Common myeloid progenitor, CD34-positive (primary cell): Measurements from ENCODE around the gene TNNI2. TPM values are rescaled to one million over a fixed set of nuclear protein-coding genes. Genes with fewer than 3 reads are reported as not detected.

Experiments
- CTCF ChIA-PET: fragments of 350-600 bp; sonication (Branson Sonifier 250); formaldehyde crosslinking; loops from one replicate; lab custom pipeline; 2021; ENCODE audit warnings: antibody characterized with exemption; lab: Charles Lee
- POLR2A ChIA-PET: fragments of 350-600 bp; sonication (Branson Sonifier 250); formaldehyde crosslinking; loops from one replicate; lab custom pipeline; 2021; ENCODE audit warnings: antibody characterized with exemption; lab: Charles Lee
- DNase-seq, 3 donors: peaks; one replicate each; pipeline versions ENCODE4 v3.0.0 to v3.0.0-alpha.2; 2013
- H3K27ac ChIP-seq, 2 experiments: 1 replicate in 1 of 2; 2 replicates in 1 of 2; pipeline ENCODE4 v1.7.0; 2013; ENCODE audit warnings: inconsistent platforms in 2 of 2, low read length in 2 of 2, mild to moderate bottlenecking in 2 of 2, low read depth in 1 of 2, moderate library complexity in 1 of 2; ENCODE audit not compliant: severe bottlenecking in 2 of 2, insufficient read depth in 1 of 2, poor library complexity in 1 of 2
- H3K27me3 ChIP-seq, 5 experiments: replicated peaks in 2 of 5; 1 replicate in 3 of 5; 2 replicates in 2 of 5; pipeline versions ENCODE4 v1.6.1 to v1.7.0; 2013; ENCODE audit warnings: low read length in 4 of 5, mild to moderate bottlenecking in 2 of 5, moderate library complexity in 2 of 5, inconsistent platforms in 1 of 5; ENCODE audit not compliant: insufficient read depth in 5 of 5, control insufficient read depth in 4 of 5
- H3K36me3 ChIP-seq, 4 experiments: 1 replicate in 2 of 4; 2 replicates in 2 of 4; pipeline versions ENCODE4 v1.6.1 to v1.7.0; 2013; ENCODE audit warnings: low read length in 3 of 4, control low read depth in 1 of 4, mild to moderate bottlenecking in 1 of 4; ENCODE audit not compliant: control insufficient read depth in 4 of 4, insufficient read depth in 4 of 4
- H3K4me1 ChIP-seq, 4 experiments: 1 replicate in 3 of 4; 2 replicates in 1 of 4; pipeline versions ENCODE4 v1.6.1 to v1.7.1; 2013; ENCODE audit warnings: low read length in 3 of 4, mild to moderate bottlenecking in 3 of 4, control low read depth in 1 of 4, inconsistent platforms in 1 of 4, moderate library complexity in 1 of 4; ENCODE audit not compliant: control insufficient read depth in 4 of 4, insufficient read depth in 4 of 4; ENCODE audit errors: control extremely low read depth in 1 of 4
- H3K4me3 ChIP-seq, 7 experiments: 1 replicate in 4 of 7; 2 replicates in 3 of 7; pipeline versions ENCODE4 v1.5.1 to v1.7.0; 2013; ENCODE audit warnings: mild to moderate bottlenecking in 7 of 7, low read length in 6 of 7, moderate library complexity in 6 of 7, inconsistent platforms in 2 of 7, low read depth in 2 of 7, control low read depth in 1 of 7; ENCODE audit not compliant: insufficient read depth in 4 of 7, control insufficient read depth in 1 of 7; ENCODE audit errors: extremely low read depth in 1 of 7
- H3K9me3 ChIP-seq, 5 experiments: 1 replicate in 4 of 5; 2 replicates in 1 of 5; pipeline versions ENCODE4 v1.6.1 to v1.7.1; 2013; ENCODE audit warnings: low read length in 4 of 5, mild to moderate bottlenecking in 2 of 5, inconsistent platforms in 1 of 5, low read depth in 1 of 5, moderate library complexity in 1 of 5; ENCODE audit not compliant: control insufficient read depth in 4 of 5, insufficient read depth in 2 of 5; ENCODE audit errors: control extremely low read depth in 1 of 5
- whole genome bisulfite sequencing: methylation state at CpG from one replicate; pipeline ENCODE4 v1.1.5; 2013; ENCODE audit not compliant: insufficient coverage; 5-methylcytosine and 5-hydroxymethylcytosine counted together
- polyA plus RNA-seq: library from polyadenylated mRNA; unstranded; fragments of 120-200 nt; gene quantifications from one replicate; pipeline ENCODE4 v1.2.1, GENCODE V29; 2013

Gene TNNI2
- polyA plus RNA-seq: 0.71 TPM

GRCh38 chr11:1838426-1839144 lies at the start of gene TNNI2:
Gene TNNI2, plus strand, starts transcription at chr11:1838981. Its CDS starts 716 bp downstream, at chr11:1839697.
- 95% methylated on average over 24 of the region's 32 CpGs for WGBS
- ChIA-PET POLR2A (no interaction called here), CTCF (interaction anchor here (0.9 to 2.5 kb wide), 11 partner anchors 10 to 312 kb away, joined by 3 to 11 read pairs (median 5); no protein-coding TSS in a partner anchor)
- Histone ChIP-seq H3K4me1 (peaks cover 0 to 65% (median 41%) of the 10 kb centered on the region in 4 experiments), H3K4me3 (peak within 1 kb of the TSS in 1 of 7 experiments; percentile 28), H3K9me3 (no peaks in the 10 kb centered on the region), H3K27ac (no peak within 1 kb of the TSS), H3K36me3 (no peaks in the 10 kb centered on the region), H3K27me3 (no peaks in the 10 kb centered on the region)
- DNase-seq: no peak

GRCh38 chr11:1791912-1792311 lies 46.9 kb upstream of the TNNI2 start:
- ChIA-PET CTCF (interaction anchor here (0.8 to 3.1 kb wide), 4 partner anchors 10 to 98 kb away, joined by 3 to 8 read pairs (median 3); no protein-coding TSS in a partner anchor), POLR2A (no interaction called here)
- H3K27me3 ChIP-seq: no peaks in the 10 kb centered on the region
- H3K9me3 ChIP-seq: peaks cover 0 to 7% (median 0%) of the 10 kb centered on the region in 5 experiments
- no peak overlapping the region for H3K4me3 ChIP-seq
- 100% methylated on average over 3 of the region's 6 CpGs for WGBS
- H3K36me3 ChIP-seq: no peaks in the 10 kb centered on the region
- DNase-seq: no peak
- H3K4me1 ChIP-seq: peaks cover 0 to 5% (median 0%) of the 10 kb centered on the region in 4 experiments
- H3K27ac ChIP-seq: no peak overlapping the region

- H3K4me3 ChIP-seq: no peak overlapping the region
- 62% methylated on average over 12 of the region's 12 CpGs for WGBS
- CTCF ChIA-PET: interaction anchor here (0.6 to 1.2 kb wide), 3 partner anchors 9 to 507 kb away, joined by 3 read pairs; no protein-coding TSS in a partner anchor
These were observed 46.3 kb upstream of the TNNI2 start for GRCh38 chr11:1792461-1792860.

GRCh38 chr11:1793081-1793480 lies 45.7 kb upstream of the TNNI2 start:
- Histone ChIP-seq H3K4me3 (no peak overlapping the region), H3K36me3 (no peaks in the 10 kb centered on the region), H3K27ac (no peak overlapping the region), H3K9me3 (peaks cover 0 to 7% (median 0%) of the 10 kb centered on the region in 5 experiments), H3K4me1 (peaks cover 0 to 5% (median 0%) of the 10 kb centered on the region in 4 experiments), H3K27me3 (no peaks in the 10 kb centered on the region)
- no peak for DNase-seq
- WGBS: 100% methylated on average over 1 of the region's 3 CpGs
- POLR2A ChIA-PET: no interaction called here
- CTCF ChIA-PET: interaction anchor here (0.6 to 1.0 kb wide), 2 partner anchors 12 to 506 kb away, joined by 3 to 6 read pairs; no protein-coding TSS in a partner anchor

More at GRCh38 chr11:1792461-1792860, 46.3 kb upstream of the TNNI2 start:
- no peaks in the 10 kb centered on the region for H3K36me3 ChIP-seq
- H3K4me1 ChIP-seq: peaks cover 0 to 5% (median 0%) of the 10 kb centered on the region in 4 experiments
- no peaks in the 10 kb centered on the region for H3K27me3 ChIP-seq
- no peak for DNase-seq
- H3K9me3 ChIP-seq: peaks cover 0 to 7% (median 0%) of the 10 kb centered on the region in 5 experiments
- H3K27ac ChIP-seq: no peak overlapping the region
- POLR2A ChIA-PET: no interaction called here

GRCh38 chr11:1796413-1797011 lies 42.3 kb upstream of the TNNI2 start:
- CTCF ChIA-PET: interaction anchor here (1.2 to 2.2 kb wide), 2 partner anchors 28 to 37 kb away, joined by 3 to 6 read pairs; no protein-coding TSS in a partner anchor
- POLR2A ChIA-PET: no interaction called here
- Histone ChIP-seq H3K27me3 (no peaks in the 10 kb centered on the region), H3K27ac (no peak overlapping the region), H3K4me1 (peaks cover 0 to 5% (median 0%) of the 10 kb centered on the region in 4 experiments), H3K4me3 (no peak overlapping the region), H3K9me3 (peaks cover 0 to 7% (median 0%) of the 10 kb centered on the region in 5 experiments), H3K36me3 (no peaks in the 10 kb centered on the region)
- DNase-seq: no peak
- WGBS: 97% methylated on average over 12 of the region's 12 CpGs

GRCh38 chr11:1797391-1798125 lies 41.2 kb upstream of the TNNI2 start:
- DNase-seq: no peak
- Histone ChIP-seq H3K9me3 (peaks cover 0 to 5% (median 0%) of the 10 kb centered on the region in 5 experiments), H3K4me3 (no peak overlapping the region), H3K27me3 (no peaks in the 10 kb centered on the region), H3K27ac (no peak overlapping the region), H3K36me3 (no peaks in the 10 kb centered on the region), H3K4me1 (peaks cover 0 to 2% (median 0%) of the 10 kb centered on the region in 4 experiments)
- ChIA-PET POLR2A (interaction anchor here (0.6 kb wide), 1 partner anchor 203 kb away, joined by 4 read pairs; no protein-coding TSS in a partner anchor), CTCF (interaction anchor here (2.2 to 2.4 kb wide), 2 partner anchors 10 to 27 kb away, joined by 6 to 11 read pairs; no protein-coding TSS in a partner anchor)
- WGBS: 100% methylated on average over 10 of the region's 14 CpGs
